ENCODE results near the gene ARMC9. TPM values are rescaled to one million over a fixed set of nuclear protein-coding genes. Genes with fewer than 3 reads are reported as not detected.

ARMC9 gene
- total RNA-seq, 4 donors from 2014 or later: 2.8 to 15.9 (median 6.6) TPM

DNA sequence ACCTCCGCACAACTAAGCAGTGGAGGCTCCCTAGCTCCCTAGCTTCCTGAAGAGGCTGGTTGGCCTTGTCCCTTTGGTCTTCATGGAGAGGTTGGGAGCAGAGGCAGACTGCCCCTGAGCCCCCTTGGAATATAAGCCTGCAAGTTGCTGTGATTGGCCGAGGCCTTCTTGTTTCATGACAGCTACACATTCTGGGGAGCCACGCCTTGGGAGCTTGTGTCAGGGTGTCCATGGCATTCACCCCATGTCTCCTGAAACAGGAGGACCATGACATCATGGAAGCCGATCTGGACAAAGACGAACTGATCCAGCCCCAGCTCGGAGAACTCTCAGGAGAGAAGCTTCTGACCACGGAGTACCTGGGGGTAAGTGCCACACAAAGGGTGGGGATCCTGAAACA lies 133.1 kb downstream of the ARMC9 start:
- TF ChIP-seq, protein P1, sequence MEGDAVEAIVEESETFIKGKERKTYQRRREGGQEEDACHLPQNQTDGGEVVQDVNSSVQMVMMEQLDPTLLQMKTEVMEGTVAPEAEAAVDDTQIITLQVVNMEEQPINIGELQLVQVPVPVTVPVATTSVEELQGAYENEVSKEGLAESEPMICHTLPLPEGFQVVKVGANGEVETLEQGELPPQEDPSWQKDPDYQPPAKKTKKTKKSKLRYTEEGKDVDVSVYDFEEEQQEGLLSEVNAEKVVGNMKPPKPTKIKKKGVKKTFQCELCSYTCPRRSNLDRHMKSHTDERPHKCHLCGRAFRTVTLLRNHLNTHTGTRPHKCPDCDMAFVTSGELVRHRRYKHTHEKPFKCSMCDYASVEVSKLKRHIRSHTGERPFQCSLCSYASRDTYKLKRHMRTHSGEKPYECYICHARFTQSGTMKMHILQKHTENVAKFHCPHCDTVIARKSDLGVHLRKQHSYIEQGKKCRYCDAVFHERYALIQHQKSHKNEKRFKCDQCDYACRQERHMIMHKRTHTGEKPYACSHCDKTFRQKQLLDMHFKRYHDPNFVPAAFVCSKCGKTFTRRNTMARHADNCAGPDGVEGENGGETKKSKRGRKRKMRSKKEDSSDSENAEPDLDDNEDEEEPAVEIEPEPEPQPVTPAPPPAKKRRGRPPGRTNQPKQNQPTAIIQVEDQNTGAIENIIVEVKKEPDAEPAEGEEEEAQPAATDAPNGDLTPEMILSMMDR (IDR thresholded peaks at IDR 0.05): no peak
- no peak for ATAC-seq (ENCODE audit: low FRiP score)
- no peak for DNase-seq (ENCODE audit: low spot score)

DNA sequence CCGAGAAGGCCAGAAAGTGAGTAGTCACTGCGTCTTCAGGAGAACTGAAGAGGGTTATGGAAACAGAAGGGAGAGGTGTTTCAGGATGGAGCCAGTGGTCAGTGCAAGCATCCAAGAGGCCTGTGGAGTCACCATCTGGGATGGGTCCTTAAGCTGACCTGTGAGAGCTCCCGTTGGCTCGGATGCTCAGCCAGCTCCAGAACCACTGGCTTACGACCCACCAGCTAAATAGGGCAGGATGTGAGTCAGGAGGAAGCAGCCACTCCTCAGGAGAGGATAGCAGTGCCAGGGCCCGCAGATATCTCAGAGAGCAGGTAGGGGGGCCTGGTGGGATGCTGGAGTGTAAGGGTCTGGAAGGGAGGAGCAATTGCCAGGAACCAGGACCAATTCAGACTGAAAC lies 134.0 kb downstream of the ARMC9 start:
- ATAC-seq (ENCODE audit: low FRiP score) (no peak), DNase-seq (ENCODE audit: low spot score) (no peak)

DNA sequence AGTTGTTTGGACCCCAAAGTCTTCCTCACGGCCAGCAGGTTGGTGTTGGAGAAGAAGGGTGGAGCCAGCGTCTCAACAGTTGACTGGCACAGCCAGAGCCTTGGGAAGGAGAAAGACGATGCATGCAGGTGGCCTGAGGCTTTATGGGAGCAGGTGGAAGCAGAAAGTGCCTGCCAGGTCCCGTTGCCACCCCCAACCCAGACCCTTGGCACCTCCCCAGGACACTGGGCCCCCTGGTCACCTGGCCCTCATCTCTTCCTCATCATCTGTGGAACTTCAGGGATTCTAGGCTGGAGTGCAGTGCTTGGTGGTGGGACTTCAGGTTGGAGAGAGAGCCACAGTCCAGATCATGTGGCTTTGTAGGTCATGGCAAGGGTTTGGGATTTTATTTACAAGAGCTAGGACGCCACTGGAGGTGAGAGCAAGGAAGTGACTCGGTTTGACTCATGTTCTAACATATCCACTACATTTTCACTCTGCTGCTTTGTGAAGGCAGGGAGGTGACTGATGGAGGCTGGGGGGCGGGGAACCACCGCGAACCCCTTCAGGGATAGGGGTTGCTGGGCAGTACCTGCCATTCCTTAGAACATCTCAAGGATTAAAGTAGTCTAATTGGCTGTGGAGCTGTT lies 134.6 kb downstream of the ARMC9 start:
- ATAC-seq (ENCODE audit: low FRiP score) (no peak), DNase-seq (ENCODE audit: low spot score) (no peak)
- TF ChIP-seq, protein P1 (IDR thresholded peaks at IDR 0.05): no peak

More for the DNA sequence above, 134.0 kb downstream of the ARMC9 start:
- TF ChIP-seq, protein P1 (IDR thresholded peaks at IDR 0.05): no peak

- no peak for ATAC-seq (ENCODE audit: low FRiP score)
- TF ChIP-seq, protein P1 (IDR thresholded peaks at IDR 0.05): no peak
- DNase-seq (ENCODE audit: low spot score): no peak
Measured at GRCh38 chr2:231334179-231334930, 135.9 kb downstream of the ARMC9 start.

GRCh38 chr2:231334981-231335380 lies 136.6 kb downstream of the ARMC9 start:
- DNase-seq (ENCODE audit: low spot score) (no peak), ATAC-seq (ENCODE audit: low FRiP score) (no peak)
- TF ChIP-seq, protein P1 (IDR thresholded peaks at IDR 0.05): no peak

DNA sequence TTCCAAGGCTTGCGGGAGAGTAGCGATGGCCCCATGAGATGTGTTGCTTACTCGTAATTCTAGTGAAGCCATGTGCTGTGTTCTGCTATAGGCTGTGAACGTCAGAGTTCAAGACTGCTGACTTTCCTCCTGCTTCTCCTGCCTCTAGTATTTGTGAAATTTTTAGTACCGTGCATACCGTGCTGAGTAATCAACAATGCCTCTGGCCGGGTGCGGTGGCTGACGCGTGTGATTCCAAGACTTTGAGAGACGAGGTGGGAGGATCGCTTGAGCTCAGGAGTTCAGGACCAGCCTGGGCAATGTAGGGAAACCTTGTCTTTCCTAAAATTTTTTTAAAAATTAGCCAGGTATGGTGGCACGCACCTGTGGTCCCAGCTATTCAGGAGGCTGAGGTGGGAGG lies 137.2 kb downstream of the ARMC9 start:
- no peak for ATAC-seq (ENCODE audit: low FRiP score)

More for the DNA sequence above, 137.2 kb downstream of the ARMC9 start:
- DNase-seq (ENCODE audit: low spot score): no peak
- TF ChIP-seq, protein P1 (IDR thresholded peaks at IDR 0.05): no peak

All from omental fat pad (tissue), 4 donors.